Adrenal gland (tissue), 12 donors: Measurements from ENCODE around the gene FADS3. TPM values are rescaled to one million over a fixed set of nuclear protein-coding genes. Genes with fewer than 3 reads are reported as not detected.

Experiments
- DNase-seq, 7 donors: peaks; one replicate each; pipeline ENCODE4 v3.0.0-alpha.2; 2019 to 2020
- H3K27ac ChIP-seq, 5 donors: fragments of 200-600 bp; sonication (generic) in 4 of 5; 1 replicate in 3 of 5; 2 replicates in 2 of 5; pipeline versions ENCODE4 v1.5.1 to v1.8.0; 2016 to 2020; ENCODE audit warnings: mild to moderate bottlenecking in 1 of 5
- H3K27me3 ChIP-seq: fragments of 200-600 bp; 2 replicates; pipeline ENCODE4 v1.8.0; 2021
- H3K36me3 ChIP-seq, 2 donors: fragments of 200-600 bp; replicated peaks in 1 of 2; 1 replicate in 1 of 2; 2 replicates in 1 of 2; pipeline versions ENCODE4 v1.5.1 to v1.8.0; 2018 to 2022
- H3K4me1 ChIP-seq, 2 donors: fragments of 200-600 bp; replicated peaks in 1 of 2; 1 replicate in 1 of 2; 2 replicates in 1 of 2; pipeline versions ENCODE4 v1.5.1 to v1.8.0; 2018 to 2021
- H3K4me3 ChIP-seq, 4 donors: fragments of 200-600 bp; sonication (generic) in 3 of 4; one replicate each; pipeline ENCODE4 v1.5.1; 2016 to 2018
- H3K9me3 ChIP-seq, 3 donors: fragments of 200-600 bp; sonication (generic) in 1 of 3; replicated peaks in 1 of 3; 1 replicate in 2 of 3; 2 replicates in 1 of 3; pipeline versions ENCODE4 v1.5.1 to v1.8.0; 2016 to 2021
- CTCF ChIP-seq, 6 experiments: fragments of 450-650 bp in 4 of 6; fragments of 200-600 bp in 2 of 6; sonication (generic) in 1 of 6; IDR thresholded peaks; 1 replicate in 5 of 6; 2 replicates in 1 of 6; pipeline versions ENCODE4 v1.5.1 to v1.8.0; 2016 to 2021; ENCODE audit warnings: antibody characterized with exemption in 6 of 6, mild to moderate bottlenecking in 2 of 6, moderate library complexity in 1 of 6
- POLR2A ChIP-seq, 2 donors: fragments of 450-650 bp; IDR thresholded peaks; one replicate each; pipeline ENCODE4 v1.6.1; 2017; ENCODE audit warnings: antibody characterized with exemption in 2 of 2, mild to moderate bottlenecking in 2 of 2, moderate library complexity in 1 of 2
- WGBS, 4 donors: extraction: QIAGEN DNeasy Blood & Tissue Kit in 2 of 4; methylation state at CpG; one replicate each; pipeline versions ENCODE4 v1.1.5 to v1.1.7; 2013 to 2017; 5-methylcytosine and 5-hydroxymethylcytosine counted together
- intact Hi-C, 2 donors: fragments of 100-400 bp; cut with DNase I; formaldehyde crosslinking; loops; one replicate each; pipeline versions ENCODE4 v1.14.1 to v1.15.0; 2022 to 2023
- polyA plus RNA-seq, 3 donors: library from polyadenylated mRNA; stranded (reverse); fragments of 200-250 nt in 2 of 3; fragments of 350-450 nt in 1 of 3; fragmentation: Illumina TruSeq in 1 of 3; extraction: RNeasy Lipid Tissue Mini Kit (QIAGEN cat#74804) in 1 of 3; gene quantifications; one replicate each; pipeline ENCODE4 v1.2.3, GENCODE V29; 2013 to 2014
- total RNA-seq, 9 donors: library from RNA; depleted of rRNA in 4 of 9; stranded (reverse); fragments of >200 nt in 4 of 9; fragments of 120-200 nt in 1 of 9; fragmentation: NEBNext Ultra II Directional in 1 of 9; extraction: Animal tissue kit (Norgen Biotek cat#: 25700) in 1 of 9; gene quantifications; one replicate each; pipeline versions ENCODE4 v1.1.0 to v1.2.4, GENCODE V29; 2013 to 2023
- donor health status: healthy with polysubstance abuse.
- donor health status: Bipolar disorder and iron deficiency.
- donor health status: DM: yes; HTN: yes; CAD: no.
- donor health status: DM: no; HTN: no; CAD: no.
- donor health status: DM: no; HTN: no; CAD: no.
- donor health status: DM: yes; HTN: yes; CAD: no.

FADS3 gene
- total and polyA plus RNA-seq, 12 donors, result 22.2 to 175 (median 105) TPM

- H3K9me3 ChIP-seq, result no peaks in the 10 kb centered on the region
- DNase-seq, result no peak
- peaks cover 0 to 7% of the 10 kb centered on the region in 2 donors for H3K36me3 ChIP-seq
- intact Hi-C loops, result loop anchor here (5.0 kb wide), 3 partner anchors 52 to 212 kb away; no protein-coding TSS in a partner anchor
- H3K27ac ChIP-seq, result no peak overlapping the region
- no peaks in the 10 kb centered on the region for H3K27me3 ChIP-seq
- H3K4me1 ChIP-seq, result peaks cover 9 to 14% of the 10 kb centered on the region in 2 donors
- 79 to 83% (median 82%) methylated on average over 15 to 17 of the region's 17 CpGs for WGBS, 4 donors
- no peak overlapping the region for H3K4me3 ChIP-seq
- TF ChIP-seq CTCF (IDR thresholded peaks at IDR 0.05), result no peak
- TF ChIP-seq POLR2A (IDR thresholded peaks at IDR 0.05), result no peak
Measured at GRCh38 chr11:61895046-61895717, 3.8 kb upstream of the FADS3 start.

- no peaks in the 10 kb centered on the region for H3K9me3 ChIP-seq
- peaks cover 12 to 20% of the 10 kb centered on the region in 2 donors for H3K4me1 ChIP-seq
- peaks cover 0 to 7% of the 10 kb centered on the region in 2 donors for H3K36me3 ChIP-seq
- H3K27me3 ChIP-seq, result no peaks in the 10 kb centered on the region
- no peak overlapping the region for H3K4me3 ChIP-seq
- intact Hi-C loops, result no loop called here
- WGBS, 4 donors, result 44 to 49% (median 46%) methylated on average over 5 of the region's 5 CpGs
- H3K27ac ChIP-seq, result peak overlapping the region in 1 of 5 donors; percentile 45
- no peak for TF ChIP-seq CTCF (IDR thresholded peaks at IDR 0.05)
- TF ChIP-seq POLR2A (IDR thresholded peaks at IDR 0.05), result no peak
- DNase-seq, result no peak
Measured at GRCh38 chr11:61893981-61894380, 2.6 kb upstream of the FADS3 start.

- WGBS, 4 donors, result 21 to 60% (median 38%) methylated on average over 4 to 12 of the region's 12 CpGs
- Histone ChIP-seq H3K9me3 (no peaks in the 10 kb centered on the region), H3K4me1 (peaks cover 18 to 38% of the 10 kb centered on the region in 2 donors), H3K27me3 (no peaks in the 10 kb centered on the region), H3K36me3 (no peaks in the 10 kb centered on the region), H3K4me3 (peak overlapping the region in 1 of 4 donors; percentile 66), H3K27ac (peak overlapping the region in 4 of 5 donors; percentile 61 to 92 (median 76))
- TF ChIP-seq CTCF (IDR thresholded peaks at IDR 0.05), result no peak
- TF ChIP-seq POLR2A (IDR thresholded peaks at IDR 0.05), result no peak
- no peak for DNase-seq
- intact Hi-C loops, result no loop called here
Measured at GRCh38 chr11:61892085-61892370, 683 bp upstream of the FADS3 start.

- H3K36me3 ChIP-seq, result no peaks in the 10 kb centered on the region
- H3K9me3 ChIP-seq, result no peaks in the 10 kb centered on the region
- H3K4me1 ChIP-seq, result peaks cover 18 to 38% of the 10 kb centered on the region in 2 donors
- DNase-seq, result peak; percentile 81 to 94 (median 90)
- no peaks in the 10 kb centered on the region for H3K27me3 ChIP-seq
- WGBS, 4 donors, result 1 to 2% methylated on average over 35 to 38 of the region's 38 CpGs; no CpG with 5 or more reads in 2 of the 4 donors
- intact Hi-C loops, result no loop called here
- TF ChIP-seq CTCF (IDR thresholded peaks at IDR 0.05) (no peak), POLR2A (IDR thresholded peaks at IDR 0.05) (peak in 1 of 2 donors; percentile 32)
- H3K27ac ChIP-seq, result peak overlapping the region in 4 of 5 donors; percentile 71 to 92 (median 76)
- H3K4me3 ChIP-seq, result peak overlapping the region; percentile 26 to 66 (median 54)
Measured at GRCh38 chr11:61890529-61891330, 615 bp downstream of the FADS3 start.
